Stimulated activated naive CD4-positive, alpha-beta T cell treated with Interleukin-2 at 50 U/mL for 16 hours (primary cell): ENCODE data around the gene SV2B.

ENCODE experiments used
- DNase-seq: peaks from one replicate; lab custom pipeline; 2025; lab: John Stamatoyannopoulos, UW

SV2B gene

DNA sequence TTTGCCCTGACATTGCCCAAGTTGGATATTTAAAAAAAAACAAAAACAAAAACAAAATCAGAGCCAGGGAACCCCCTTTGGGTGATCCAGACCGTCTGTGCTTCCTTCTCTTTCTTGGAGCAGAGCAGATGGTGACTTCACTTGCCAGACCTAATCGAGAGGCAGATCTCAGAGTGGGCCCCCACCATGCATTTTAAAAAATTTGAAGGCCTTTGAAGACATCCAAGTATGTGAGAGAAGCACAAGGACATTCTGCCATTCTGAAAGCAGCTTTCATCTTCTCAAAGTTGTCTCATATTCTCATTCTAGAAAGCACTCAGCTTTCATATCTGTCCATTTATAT is 93.3 kb downstream of the SV2B start:
- no peak for DNase-seq

DNA sequence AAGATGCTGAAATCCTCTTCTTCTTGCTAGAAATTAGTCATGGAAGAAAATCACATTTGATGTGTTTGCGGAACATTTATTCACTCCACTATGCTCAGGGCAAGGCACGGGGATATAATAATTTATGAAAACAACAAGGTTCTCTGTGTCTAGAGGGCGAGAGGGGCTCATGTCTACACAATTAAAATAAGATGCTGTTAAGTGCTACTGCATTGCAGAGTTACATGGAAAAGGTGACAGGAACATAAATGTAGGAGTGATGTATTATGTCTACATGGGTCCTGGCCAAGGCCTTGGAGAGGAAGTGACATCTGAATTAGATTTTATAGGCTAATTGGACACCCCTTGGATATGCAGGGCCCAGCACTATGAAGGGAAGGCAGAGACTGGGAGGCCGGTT is 96.1 kb downstream of the SV2B start:
- DNase-seq: no peak

DNA sequence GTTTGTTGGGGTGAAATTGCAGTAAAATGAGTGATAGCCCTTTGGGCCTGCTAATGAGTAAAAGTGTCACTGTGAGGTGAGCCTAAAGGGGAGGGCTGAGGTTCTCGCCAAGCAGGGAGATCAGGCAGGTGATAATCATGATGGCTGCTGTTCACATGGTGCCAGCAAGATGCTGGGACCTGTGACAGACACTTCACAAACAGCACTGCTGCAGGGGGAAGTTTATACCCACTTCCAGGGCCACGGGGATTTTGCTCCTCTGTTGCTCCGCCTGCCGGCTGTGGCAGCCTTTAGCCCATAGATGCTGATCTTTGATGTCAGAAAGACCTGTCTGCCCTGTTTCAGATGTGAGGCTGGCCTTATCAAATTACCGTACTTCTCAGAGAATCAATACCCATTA is 96.7 kb downstream of the SV2B start:
- DNase-seq: no peak

DNA sequence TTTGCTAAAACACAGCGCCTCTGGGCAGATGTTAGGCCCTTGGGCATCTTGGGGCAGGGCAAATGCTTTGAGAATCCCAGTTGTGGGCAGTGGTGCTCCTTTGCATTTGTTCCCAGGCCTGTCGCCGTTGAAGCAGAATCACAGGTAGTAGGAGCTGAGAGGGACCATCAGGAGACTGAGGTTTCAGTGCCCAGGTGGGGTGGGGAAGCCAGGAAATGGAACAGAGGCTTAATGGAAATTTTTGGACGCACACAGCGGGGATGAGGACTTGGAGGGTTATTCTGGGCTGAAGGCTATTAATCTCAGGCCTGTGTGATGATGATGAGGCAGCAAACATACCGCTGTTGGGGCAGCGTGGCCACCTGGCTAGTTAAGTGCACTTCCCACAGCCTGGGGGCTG is 99.5 kb downstream of the SV2B start:
- no peak for DNase-seq

DNA sequence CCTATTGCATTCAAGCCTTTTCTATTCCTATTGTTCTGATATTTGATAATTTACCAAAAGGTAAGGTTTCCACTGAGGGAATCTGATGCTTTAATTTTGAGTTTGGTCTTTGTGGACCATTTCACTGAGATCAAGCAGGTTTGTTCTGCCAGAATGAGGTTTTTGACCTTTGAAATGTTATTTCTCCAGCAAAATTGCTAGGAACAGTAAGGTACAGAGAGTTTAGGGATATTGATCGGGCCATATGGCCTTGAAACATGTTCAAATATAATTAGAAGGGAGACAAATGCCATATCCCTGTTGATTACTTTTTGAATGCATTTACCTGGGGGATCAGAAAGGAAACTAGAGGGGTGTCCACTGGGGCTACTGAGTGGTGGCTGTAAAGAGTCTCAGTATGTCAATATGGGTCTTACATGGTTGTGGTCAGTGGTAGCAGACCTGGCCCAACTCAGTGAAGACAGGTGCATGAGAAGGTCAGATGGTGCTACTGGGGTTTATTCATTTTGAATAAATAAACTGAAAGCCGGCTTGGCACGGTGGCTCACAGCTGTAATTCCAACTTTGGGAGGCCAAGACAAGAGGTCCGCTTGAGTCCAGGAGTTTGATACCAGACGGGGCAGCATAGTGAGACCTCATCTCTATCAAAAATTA is 100.2 kb downstream of the SV2B start:
- DNase-seq: no peak

DNA sequence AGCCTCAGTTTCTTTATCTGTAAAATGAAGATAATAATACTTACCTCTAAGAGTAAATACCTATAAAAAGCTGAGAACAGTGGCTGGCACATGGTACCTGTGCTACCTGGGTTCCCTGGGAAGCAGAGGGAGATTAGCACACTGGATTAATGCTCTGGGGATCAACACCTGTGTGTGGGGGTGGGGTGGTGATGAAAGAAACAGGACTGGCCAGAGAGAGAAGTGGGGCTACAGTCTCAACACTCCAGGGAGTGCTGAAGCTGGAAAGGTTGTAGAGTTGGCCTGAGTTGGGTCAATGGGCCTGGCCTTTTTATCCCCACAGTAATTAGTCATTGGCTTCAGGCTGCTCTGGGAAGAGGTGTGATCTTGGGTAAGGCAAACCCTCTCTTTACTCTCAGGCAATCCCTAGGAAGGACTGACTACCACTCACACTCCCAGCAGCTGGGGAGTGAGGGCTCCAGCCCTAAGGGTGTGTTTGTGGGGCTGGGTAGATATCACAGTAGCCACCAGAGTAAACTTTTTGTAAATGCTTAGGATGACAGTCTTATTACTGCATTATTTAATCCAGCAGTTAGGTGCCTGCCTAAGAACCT is 102.5 kb downstream of the SV2B start:
- no peak for DNase-seq

DNA sequence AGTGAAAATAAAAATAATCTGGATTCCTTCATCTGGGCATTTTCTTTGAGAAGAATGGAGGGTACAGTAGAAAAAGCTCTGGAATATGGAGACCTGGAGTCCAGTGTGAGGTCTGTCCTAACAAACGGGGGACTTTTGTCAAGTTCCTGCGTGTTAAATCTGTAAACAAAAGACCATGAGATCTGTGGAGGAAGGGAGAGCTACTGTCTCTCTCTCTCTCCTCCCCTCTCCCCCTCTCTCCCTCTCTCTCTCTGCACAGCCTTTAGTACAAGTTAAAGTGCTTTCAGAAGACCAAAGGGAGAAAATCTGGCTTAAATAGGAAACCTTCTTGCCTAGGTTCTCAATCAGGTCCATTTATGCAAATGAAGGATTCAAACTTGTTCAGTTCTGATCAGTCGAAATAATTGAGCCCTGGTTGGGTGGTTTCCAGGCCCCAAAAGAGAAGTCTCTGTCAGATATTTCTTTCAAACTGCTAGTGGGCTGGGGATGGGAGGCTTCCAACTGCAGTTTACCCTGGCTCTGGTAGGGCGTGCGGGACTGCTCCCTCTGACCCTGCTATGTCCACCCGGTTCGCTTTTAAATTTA is 103.7 kb downstream of the SV2B start:
- DNase-seq: no peak

DNA sequence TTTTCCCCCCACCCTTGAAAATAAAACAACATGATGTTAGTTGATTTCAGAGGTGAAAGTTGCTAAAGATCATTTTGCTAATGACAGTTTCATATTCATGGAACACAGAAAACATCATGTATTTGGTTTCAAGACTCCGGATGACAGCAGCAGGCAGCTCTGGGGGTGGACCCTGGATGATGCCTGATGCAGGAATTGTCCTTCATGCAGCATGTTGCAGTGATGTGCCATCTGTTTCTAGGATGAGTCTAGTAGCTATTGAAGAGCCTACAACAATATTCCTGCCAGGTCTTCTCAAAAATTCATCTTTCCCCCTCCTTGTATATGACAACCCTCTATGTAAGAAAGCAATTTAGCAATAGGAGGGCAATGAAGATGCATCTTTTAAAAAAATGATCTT is 108.3 kb downstream of the SV2B start:
- no peak for DNase-seq

DNA sequence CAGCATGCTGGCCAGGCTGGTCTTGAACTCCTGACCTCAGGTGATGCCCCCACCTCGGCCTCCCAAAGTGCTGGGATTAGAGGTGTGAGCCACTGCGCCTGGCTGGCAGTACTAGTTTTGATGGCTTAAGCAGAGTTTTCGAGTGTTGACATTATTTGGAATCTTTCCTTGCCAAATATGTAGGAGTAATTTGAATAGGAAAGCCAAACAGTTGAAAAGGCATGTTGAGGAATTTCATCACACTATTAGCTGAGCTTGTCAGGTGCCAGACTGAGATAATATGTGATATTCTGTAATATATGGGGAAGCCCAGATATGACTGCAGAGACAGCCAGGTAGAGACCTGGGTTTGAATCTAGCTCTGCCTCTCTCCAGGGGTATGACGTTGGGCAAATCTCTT is 109.3 kb downstream of the SV2B start:
- DNase-seq: no peak

DNA sequence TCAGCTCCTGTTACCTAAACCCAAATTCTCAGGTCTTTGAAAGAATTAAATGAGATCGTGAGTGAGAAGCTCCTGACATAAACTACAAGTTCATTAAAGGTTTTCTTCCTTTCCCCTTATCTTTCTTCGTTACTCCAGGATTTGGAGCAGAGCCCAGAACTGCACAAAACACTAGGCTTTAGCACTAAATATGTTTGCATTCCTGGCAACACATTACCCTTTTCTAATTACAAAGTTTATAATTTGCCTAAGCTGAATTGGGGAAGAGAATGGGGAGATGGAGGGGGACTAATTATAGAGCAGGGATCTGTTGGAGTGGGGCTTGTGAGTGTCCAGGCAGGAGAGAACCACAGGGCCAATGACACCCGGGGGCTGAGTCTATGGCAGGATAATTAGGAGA is 109.7 kb downstream of the SV2B start:
- no peak for DNase-seq

DNA sequence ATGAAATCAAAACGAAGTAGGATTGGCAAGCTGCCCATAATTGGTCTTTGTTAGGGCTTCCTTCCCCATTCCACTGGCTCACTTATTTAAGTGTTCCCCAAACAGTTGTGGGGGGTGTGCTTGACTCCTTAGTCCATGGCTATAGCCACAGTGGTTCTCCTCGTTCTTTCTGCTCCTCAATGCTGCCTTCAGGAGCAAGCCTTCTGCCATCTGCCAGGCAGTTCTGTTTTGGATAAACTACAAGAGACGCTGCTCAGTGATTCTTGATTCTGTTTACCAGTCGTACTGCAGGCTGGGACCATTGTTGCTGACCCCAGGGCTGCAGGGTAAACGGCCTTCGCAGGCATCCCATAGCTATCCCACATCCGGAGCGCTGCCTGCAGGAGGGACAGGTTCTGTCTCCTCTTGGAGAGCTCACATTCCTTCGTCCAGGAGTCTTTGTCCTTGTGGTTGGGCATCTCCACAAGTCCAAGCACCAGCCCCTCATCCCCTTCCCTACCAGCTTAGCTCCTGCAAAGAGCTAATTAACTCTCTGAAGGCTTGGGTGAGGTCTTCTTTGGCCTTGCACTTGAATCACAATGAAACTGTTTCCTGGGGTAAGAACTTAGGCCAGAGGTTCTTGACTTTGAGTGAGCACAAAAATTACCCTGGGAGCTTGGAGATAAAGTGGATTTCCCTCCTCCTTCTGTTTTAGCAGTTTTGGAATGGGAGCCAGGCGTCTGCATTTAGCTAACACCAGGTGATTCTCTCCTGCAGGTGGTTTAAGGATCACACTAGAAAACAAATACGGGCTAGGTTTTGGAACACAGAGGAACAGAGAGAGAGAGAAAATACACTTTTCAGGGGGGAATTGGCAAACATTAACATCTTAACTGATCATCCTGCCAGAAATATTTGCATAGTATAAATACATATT is 114.9 kb downstream of the SV2B start:
- no peak for DNase-seq

DNA sequence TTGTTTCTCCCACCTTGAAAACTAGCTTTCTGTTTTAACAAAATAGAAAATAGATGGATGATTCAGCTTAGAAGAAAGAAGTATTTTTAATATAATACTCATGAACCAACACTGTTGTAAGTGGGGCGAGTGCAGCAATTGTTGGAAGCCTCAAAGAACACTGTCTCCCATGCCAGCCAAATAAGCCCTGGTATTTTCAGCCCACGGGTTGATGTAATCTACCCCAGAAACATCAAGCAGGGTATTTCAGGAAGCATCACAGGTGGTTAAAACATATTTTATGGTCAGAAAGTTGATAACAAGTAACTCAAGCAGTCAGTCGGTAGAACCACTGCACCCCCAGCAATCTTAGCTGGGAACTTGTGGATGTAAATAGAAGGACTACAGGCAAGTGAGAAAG is 115.9 kb downstream of the SV2B start:
- no peak for DNase-seq

DNA sequence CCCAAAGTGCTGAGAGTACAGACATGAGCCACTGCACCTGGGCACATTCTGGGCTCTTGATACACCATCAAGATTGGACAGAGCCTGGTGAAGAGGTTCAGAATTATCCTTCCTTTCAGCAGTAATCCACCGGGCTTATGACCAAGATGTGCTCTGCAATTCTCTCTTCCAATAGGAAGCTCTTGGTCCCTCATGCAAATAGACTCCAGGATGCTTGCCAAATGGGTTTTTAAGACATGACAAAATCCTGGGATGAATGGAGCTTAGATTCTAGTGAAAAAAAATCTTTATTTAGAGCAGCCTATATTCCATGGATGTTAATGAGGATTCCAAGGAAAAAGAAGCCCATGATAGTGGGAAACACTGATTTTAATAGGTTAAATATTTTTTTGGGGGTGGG is 119.1 kb downstream of the SV2B start:
- DNase-seq: no peak

DNA sequence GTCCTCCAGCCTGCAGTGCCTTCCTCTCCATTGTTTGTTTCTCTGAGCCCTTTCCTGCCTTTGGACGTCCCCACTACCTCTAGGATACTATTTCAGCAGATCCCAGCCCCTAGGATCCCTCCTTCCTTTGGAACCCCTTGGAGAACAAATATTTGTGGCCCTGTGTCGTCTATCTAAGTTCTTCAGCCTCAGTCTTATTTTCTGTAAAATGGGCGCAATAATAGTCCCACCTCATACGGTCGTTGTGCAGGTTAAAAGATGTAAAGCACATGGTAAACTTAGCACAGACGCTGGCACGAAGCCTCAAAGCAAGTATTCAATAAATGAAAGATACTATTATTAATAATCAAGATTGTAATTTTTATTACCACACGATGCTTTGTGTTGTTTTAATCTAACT is 122.0 kb downstream of the SV2B start:
- no peak for DNase-seq

DNA sequence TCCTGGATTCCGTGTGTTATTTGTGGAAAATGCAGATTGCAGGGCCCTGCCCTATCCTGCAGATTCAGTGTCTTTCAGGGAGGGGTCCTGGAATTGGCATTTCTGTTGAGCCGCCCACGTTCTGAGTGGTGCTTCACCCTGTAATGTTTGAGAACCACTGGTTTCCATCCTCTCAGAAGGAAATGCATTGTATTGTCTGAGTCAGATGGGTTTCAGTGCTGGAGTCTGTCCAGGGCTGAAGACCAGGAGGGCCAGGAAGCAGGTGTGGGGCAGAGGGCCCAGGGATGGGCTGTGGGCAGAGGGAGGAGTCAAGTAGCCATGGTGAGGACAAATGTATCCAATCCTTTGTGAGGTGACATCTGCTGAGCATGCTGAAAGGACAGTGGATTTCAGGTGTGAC is 123.8 kb downstream of the SV2B start:
- DNase-seq: no peak

DNA sequence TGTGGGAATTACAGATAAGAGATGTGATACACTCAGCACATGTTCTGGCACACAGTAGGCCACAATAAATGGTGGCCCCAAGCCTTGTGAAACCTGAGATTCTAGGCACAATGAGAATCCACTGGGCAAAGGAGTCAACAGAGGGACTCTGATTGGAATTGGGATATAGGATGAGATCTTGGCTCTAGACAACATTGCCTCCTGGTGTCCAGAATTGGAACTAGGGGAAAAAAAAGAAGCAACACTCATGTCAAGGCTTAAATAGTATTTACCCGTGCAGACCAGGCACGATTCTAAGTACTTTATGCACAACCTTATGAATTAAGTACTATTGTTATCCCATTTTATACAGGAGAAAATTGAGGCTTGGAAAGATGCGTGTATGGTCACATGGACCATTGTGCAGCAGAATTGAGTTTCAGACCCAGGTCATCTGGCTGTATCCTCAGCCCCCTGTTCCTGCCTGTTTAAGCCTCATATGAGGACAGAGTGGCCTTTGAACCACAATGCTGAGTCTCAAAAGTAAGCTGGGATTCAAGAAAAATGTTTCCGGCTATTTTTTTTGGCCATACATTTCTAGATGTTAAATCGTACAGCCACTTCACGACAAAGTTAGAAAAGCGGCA is 124.8 kb downstream of the SV2B start:
- no peak for DNase-seq

DNA sequence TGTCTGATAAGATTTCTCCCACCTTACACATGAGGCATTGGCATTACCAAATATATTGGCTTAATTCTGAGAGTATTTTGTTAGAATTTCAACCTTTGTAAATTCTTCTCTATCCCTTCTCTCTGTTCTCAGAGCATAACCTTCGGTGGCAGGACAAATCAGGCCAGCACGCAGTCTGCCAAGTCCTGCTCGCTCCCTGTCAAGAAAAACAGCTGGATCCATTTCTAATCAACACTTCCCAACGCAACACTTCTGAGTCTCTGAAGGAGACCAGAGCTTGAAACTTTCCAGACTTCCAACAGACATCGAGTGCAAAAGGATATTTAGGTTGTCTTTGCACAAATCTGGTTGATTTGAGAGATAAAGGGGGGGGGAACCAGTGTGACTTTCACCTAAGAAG is 125.7 kb downstream of the SV2B start:
- no peak for DNase-seq

DNA sequence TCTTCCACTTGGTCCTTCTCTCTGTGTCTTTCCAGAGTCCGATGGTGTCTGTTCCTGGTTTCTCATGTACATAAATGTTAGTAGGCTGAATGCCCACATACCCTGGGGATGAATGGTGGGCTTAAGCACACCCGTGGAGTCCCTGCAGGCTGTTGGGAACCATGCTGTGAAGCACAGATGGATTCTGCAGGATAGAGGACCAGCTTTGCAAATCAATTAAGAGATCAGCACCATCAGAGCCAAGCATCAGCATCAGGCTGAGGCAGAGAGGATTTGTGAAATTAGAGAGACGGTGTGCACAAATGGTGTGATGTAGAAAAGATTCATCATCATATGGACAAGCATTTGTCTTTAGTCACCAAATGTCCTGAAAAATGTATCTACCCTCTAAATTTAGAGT is 127.1 kb downstream of the SV2B start:
- DNase-seq: no peak

DNA sequence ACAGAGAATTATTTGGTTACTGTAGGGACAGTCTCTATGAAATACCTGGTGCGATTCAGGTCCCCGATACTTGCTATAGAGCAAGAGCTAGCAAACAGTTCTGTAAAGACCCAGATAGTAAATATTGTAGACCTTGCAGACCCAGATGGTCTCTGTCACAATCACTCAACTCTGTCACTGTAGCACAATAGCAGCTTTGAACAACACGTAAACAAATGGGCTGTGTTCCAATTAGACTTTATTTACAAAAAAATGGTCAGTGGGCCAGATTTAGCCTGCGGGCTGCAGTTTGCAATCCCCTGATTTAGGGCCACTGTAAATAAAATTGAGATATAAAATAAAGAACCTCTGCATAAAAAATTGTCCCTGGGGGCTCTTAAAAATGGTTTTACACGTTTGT is 127.7 kb downstream of the SV2B start:
- no peak for DNase-seq

DNA sequence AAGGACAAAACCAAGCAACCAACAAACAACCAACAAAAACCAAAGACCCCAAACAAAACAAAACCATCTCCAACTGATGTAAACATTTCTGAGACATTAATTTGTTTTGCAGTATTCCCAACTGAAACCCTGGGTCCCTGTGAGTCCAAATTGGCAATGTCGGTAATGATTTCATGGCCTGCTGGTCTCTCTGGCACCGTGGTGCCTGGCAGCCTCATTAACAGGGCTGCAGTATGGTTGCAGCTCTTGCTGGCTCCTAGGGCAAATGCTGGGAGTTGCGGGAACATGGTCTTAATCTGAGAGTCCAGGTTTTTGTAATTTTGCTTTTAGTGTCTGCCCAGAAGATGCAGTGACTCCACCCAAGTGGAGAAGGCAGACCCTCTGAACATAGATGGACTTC is 128.3 kb downstream of the SV2B start:
- no peak for DNase-seq

DNA sequence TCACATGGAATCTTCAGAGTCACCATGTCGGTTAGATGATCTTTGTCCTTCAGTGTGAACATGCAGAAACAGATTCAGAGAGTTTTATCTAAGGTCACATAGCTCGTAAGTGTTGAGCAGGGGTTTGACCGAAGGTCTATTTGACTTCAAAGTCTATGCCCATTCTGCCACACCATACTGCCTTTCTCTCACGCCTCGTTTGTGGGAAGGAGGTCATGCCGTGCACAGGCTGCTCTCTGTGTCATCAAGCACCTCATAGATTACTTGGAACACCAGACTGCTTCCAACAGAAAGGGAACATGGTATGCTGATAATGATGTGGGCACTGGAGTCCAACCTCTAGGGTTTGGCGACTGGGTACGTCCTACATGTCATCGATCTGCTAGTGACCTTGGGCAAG is 128.8 kb downstream of the SV2B start:
- DNase-seq: no peak

DNA sequence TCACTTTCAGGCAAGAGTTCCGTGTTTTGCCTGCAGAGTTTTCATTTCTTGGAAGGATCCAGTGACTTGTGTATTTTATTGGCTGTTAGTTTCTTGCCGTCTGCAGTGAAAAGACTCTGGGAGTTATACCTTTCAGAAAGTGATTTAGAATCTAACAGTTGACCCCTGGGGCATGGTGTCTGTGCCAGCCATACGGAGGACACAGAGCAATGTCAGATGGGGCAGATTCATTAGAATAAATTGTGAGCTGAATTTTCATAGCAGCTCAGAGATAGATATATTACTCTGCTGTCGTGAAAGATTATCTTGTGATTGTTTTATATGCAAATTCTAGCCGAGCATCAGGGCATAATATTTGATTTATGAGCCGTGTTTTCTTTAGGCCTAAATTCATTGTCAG is 131.6 kb downstream of the SV2B start:
- DNase-seq: no peak

DNA sequence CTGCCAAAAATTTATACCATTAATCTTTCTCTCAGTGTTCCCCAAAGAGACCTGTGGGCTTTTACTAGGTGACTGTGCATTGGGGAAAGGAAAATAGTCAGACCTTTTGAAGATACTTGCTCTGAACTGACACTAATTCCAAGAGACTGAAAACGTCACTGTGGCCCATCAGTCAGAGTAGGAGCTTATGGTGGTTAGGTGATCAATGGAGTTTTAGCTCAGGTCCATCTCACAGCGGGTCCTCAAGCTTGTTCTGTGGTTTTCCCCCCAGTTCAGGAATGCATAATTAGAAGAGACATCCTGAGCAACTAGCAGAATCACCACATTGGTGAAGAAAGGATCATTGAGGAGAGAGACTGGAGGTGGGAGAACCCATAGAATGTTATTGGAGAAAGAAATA is 134.7 kb downstream of the SV2B start:
- DNase-seq: no peak
